ENCODE measurements around the gene SDC4.

SDC4 gene

DNA sequence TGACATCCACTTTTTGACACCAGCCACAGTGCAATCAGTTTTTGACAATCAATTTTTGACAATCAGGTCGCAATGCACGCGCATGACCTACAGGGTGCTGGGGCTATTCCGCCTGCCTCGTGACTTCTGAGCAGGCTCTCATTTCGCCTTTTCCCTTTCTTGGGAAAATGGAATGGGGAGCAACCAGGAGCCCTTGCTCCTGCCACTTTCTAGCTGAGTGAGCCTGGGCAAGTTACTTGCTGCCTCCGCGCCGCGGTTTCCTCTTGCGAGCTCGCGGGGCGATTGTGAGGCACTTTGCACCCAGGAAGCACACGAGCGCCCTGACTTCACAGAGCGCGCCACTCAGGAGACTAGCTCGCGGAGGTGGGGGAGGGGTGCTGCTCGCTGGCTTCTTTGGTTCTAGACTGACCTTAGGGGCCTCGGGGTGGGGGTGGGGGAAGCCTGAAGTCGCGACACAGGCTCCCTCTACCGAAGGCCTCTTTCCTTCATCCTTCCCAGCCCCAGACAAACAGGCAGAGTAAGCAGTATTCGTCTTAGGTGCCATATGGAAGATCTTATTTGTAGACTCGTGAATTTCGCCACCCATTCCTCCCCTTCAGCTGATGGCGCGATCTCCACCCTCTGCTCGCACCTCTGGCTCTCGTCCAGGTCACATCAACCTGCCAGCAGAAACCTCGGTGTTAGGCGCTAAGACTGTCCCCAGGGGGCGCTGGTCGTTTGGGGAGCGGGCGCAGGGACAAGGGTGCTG is 25.3 kb upstream of the SDC4 start (continued):
- TF ChIP-seq SETDB1 (IDR thresholded peaks at IDR 0.05; ENCODE audit: insufficient read length, low read length) (no peak), MEIS1 (CRISPR knock-in tag; IDR thresholded peaks at IDR 0.05; ENCODE audit: borderline replicate concordance) (no peak), ZNF10 (tag by site-specific recombination; IDR thresholded peaks at IDR 0.05) (0 out of 2 replicates have a peak, but pooled peaks have one; percentile 56), BCL6B (tag by site-specific recombination; IDR thresholded peaks at IDR 0.05) (no peak), YY2 (tag by site-specific recombination; IDR thresholded peaks at IDR 0.05) (no peak), ZNF354C (tag by site-specific recombination; IDR thresholded peaks at IDR 0.05; ENCODE audit: borderline replicate concordance, low read depth) (no peak), PRDM4 (tag by site-specific recombination; IDR thresholded peaks at IDR 0.05) (no peak), ZSCAN18 (tag by site-specific recombination; IDR thresholded peaks at IDR 0.05) (no peak), ZSCAN16 (tag by site-specific recombination; IDR thresholded peaks at IDR 0.05) (no peak), ZNF394 (tag by site-specific recombination; IDR thresholded peaks at IDR 0.05; ENCODE audit: borderline replicate concordance) (no peak), SALL2 (tag by site-specific recombination; IDR thresholded peaks at IDR 0.05; ENCODE audit: borderline replicate concordance) (no peak), ZBTB7A (tag by site-specific recombination; IDR thresholded peaks at IDR 0.05; ENCODE audit: low read depth) (no peak), ZSCAN30 (tag by site-specific recombination; IDR thresholded peaks at IDR 0.05) (0 out of 2 replicates have a peak, but pooled peaks have one; percentile 10), ZFP69B (tag by site-specific recombination; IDR thresholded peaks at IDR 0.05) (no peak), SCRT2 (tag by site-specific recombination; IDR thresholded peaks at IDR 0.05) (no peak), ZNF571 (tag by site-specific recombination; IDR thresholded peaks at IDR 0.05) (no peak), ZNF76 (tag by site-specific recombination; IDR thresholded peaks at IDR 0.05; ENCODE audit: borderline replicate concordance, low read depth) (no peak), ZNF416 (tag by site-specific recombination; IDR thresholded peaks at IDR 0.05) (no peak), ZNF37A (tag by site-specific recombination; IDR thresholded peaks at IDR 0.05) (no peak)
- TF ChIP-seq, protein P1, sequence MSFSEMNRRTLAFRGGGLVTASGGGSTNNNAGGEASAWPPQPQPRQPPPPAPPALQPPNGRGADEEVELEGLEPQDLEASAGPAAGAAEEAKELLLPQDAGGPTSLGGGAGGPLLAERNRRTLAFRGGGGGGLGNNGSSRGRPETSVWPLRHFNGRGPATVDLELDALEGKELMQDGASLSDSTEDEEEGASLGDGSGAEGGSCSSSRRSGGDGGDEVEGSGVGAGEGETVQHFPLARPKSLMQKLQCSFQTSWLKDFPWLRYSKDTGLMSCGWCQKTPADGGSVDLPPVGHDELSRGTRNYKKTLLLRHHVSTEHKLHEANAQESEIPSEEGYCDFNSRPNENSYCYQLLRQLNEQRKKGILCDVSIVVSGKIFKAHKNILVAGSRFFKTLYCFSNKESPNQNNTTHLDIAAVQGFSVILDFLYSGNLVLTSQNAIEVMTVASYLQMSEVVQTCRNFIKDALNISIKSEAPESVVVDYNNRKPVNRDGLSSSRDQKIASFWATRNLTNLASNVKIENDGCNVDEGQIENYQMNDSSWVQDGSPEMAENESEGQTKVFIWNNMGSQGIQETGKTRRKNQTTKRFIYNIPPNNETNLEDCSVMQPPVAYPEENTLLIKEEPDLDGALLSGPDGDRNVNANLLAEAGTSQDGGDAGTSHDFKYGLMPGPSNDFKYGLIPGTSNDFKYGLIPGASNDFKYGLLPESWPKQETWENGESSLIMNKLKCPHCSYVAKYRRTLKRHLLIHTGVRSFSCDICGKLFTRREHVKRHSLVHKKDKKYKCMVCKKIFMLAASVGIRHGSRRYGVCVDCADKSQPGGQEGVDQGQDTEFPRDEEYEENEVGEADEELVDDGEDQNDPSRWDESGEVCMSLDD (tag by site-specific recombination; IDR thresholded peaks at IDR 0.05), result no peak
- TF ChIP-seq, protein P2, sequence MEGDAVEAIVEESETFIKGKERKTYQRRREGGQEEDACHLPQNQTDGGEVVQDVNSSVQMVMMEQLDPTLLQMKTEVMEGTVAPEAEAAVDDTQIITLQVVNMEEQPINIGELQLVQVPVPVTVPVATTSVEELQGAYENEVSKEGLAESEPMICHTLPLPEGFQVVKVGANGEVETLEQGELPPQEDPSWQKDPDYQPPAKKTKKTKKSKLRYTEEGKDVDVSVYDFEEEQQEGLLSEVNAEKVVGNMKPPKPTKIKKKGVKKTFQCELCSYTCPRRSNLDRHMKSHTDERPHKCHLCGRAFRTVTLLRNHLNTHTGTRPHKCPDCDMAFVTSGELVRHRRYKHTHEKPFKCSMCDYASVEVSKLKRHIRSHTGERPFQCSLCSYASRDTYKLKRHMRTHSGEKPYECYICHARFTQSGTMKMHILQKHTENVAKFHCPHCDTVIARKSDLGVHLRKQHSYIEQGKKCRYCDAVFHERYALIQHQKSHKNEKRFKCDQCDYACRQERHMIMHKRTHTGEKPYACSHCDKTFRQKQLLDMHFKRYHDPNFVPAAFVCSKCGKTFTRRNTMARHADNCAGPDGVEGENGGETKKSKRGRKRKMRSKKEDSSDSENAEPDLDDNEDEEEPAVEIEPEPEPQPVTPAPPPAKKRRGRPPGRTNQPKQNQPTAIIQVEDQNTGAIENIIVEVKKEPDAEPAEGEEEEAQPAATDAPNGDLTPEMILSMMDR (tag by site-specific recombination; IDR thresholded peaks at IDR 0.05), result peak; percentile 79
- TF ChIP-seq, protein P3, sequence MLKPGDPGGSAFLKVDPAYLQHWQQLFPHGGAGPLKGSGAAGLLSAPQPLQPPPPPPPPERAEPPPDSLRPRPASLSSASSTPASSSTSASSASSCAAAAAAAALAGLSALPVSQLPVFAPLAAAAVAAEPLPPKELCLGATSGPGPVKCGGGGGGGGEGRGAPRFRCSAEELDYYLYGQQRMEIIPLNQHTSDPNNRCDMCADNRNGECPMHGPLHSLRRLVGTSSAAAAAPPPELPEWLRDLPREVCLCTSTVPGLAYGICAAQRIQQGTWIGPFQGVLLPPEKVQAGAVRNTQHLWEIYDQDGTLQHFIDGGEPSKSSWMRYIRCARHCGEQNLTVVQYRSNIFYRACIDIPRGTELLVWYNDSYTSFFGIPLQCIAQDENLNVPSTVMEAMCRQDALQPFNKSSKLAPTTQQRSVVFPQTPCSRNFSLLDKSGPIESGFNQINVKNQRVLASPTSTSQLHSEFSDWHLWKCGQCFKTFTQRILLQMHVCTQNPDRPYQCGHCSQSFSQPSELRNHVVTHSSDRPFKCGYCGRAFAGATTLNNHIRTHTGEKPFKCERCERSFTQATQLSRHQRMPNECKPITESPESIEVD (tag by site-specific recombination; IDR thresholded peaks at IDR 0.05), result no peak
- TF ChIP-seq, protein P4, sequence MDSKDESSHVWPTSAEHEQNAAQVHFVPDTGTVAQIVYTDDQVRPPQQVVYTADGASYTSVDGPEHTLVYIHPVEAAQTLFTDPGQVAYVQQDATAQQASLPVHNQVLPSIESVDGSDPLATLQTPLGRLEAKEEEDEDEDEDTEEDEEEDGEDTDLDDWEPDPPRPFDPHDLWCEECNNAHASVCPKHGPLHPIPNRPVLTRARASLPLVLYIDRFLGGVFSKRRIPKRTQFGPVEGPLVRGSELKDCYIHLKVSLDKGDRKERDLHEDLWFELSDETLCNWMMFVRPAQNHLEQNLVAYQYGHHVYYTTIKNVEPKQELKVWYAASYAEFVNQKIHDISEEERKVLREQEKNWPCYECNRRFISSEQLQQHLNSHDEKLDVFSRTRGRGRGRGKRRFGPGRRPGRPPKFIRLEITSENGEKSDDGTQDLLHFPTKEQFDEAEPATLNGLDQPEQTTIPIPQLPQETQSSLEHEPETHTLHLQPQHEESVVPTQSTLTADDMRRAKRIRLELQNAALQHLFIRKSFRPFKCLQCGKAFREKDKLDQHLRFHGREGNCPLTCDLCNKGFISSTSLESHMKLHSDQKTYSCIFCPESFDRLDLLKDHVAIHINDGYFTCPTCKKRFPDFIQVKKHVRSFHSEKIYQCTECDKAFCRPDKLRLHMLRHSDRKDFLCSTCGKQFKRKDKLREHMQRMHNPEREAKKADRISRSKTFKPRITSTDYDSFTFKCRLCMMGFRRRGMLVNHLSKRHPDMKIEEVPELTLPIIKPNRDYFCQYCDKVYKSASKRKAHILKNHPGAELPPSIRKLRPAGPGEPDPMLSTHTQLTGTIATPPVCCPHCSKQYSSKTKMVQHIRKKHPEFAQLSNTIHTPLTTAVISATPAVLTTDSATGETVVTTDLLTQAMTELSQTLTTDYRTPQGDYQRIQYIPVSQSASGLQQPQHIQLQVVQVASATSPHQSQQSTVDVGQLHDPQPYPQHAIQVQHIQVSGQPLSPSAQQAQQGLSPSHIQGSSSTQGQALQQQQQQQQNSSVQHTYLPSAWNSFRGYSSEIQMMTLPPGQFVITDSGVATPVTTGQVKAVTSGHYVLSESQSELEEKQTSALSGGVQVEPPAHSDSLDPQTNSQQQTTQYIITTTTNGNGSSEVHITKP (tag by site-specific recombination; IDR thresholded peaks at IDR 0.05), result peak; percentile 96

All from HEK293 (cell line).